ENCODE data around the gene LPAR5.

LPAR5 gene

GRCh38 chr12:6641131-6641530 is 5.4 kb upstream of the LPAR5 start:
- no peak overlapping the region for H3K4me3 ChIP-seq (ENCODE audit: control insufficient read depth, low read depth, low read length)
- no peak for TF ChIP-seq CTCF (IDR thresholded peaks at IDR 0.05; ENCODE audit: control insufficient read depth, insufficient read depth, low read depth, low read length, missing control alignments)
- no peak for DNase-seq (ENCODE audit: low read depth)

GRCh38 chr12:6640497-6640896 is 4.7 kb upstream of the LPAR5 start:
- DNase-seq (ENCODE audit: low read depth), result no peak
- no peak for TF ChIP-seq CTCF (IDR thresholded peaks at IDR 0.05; ENCODE audit: control insufficient read depth, insufficient read depth, low read depth, low read length, missing control alignments)
- no peak overlapping the region for H3K4me3 ChIP-seq (ENCODE audit: control insufficient read depth, low read depth, low read length)

GRCh38 chr12:6639151-6639801 is 3.5 kb upstream of the LPAR5 start:
- H3K4me3 ChIP-seq (ENCODE audit: control insufficient read depth, low read depth, low read length), result no peak overlapping the region
- TF ChIP-seq CTCF (IDR thresholded peaks at IDR 0.05; ENCODE audit: control insufficient read depth, insufficient read depth, low read depth, low read length, missing control alignments), result no peak
- no peak for DNase-seq (ENCODE audit: low read depth)

- no peak for TF ChIP-seq CTCF (IDR thresholded peaks at IDR 0.05; ENCODE audit: control insufficient read depth, insufficient read depth, low read depth, low read length, missing control alignments)
- DNase-seq (ENCODE audit: low read depth), result no peak
- H3K4me3 ChIP-seq (ENCODE audit: control insufficient read depth, low read depth, low read length), result no peak overlapping the region
Observed at GRCh38 chr12:6638305-6638704, 2.5 kb upstream of the LPAR5 start.

DNA sequence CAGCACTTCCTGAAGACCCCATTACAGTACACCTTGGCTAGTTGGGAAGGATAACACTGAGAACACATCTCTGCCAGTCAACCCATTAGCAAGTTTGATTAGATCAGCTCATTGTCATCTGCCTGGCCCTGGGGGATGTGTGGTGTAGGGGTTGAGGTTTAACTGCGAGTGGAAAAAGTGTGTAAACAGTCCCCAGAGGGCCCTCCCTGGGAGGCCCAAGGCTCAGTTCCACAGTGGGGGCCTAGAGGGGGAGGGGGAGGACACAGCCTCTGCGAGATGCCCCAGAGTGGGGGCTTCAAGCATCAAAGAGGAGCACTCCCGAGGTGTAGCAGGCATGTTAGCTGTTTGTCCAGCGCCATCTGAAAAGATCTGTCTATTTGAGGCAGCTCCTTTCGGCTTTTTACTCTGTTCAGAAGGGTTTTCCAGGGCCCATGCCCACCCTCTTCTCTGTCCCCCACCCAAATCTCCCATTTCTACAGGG is 344 bp downstream of the LPAR5 start:
- DNase-seq (ENCODE audit: low read depth), result no peak
- TF ChIP-seq CTCF (IDR thresholded peaks at IDR 0.05; ENCODE audit: control insufficient read depth, insufficient read depth, low read depth, low read length, missing control alignments), result no peak
- H3K4me3 ChIP-seq (ENCODE audit: control insufficient read depth, low read depth, low read length), result no peak overlapping the region

GRCh38 chr12:6632026-6632983 is 3.5 kb downstream of the LPAR5 start:
- DNase-seq (ENCODE audit: low read depth), result no peak
- no peak for TF ChIP-seq CTCF (IDR thresholded peaks at IDR 0.05; ENCODE audit: control insufficient read depth, insufficient read depth, low read depth, low read length, missing control alignments)
- H3K4me3 ChIP-seq (ENCODE audit: control insufficient read depth, low read depth, low read length), result no peak overlapping the region

All from AG09309 (cell line).